GM15510 (cell line): ENCODE measurements around the gene MAMDC2.

Experiments used
- POLR2A ChIP-seq: IDR thresholded peaks from 3 replicates; pipeline ENCODE4 v1.6.1; 2011; ENCODE audit warnings: borderline replicate concordance; ENCODE audit not compliant: insufficient read length; ENCODE audit errors: extremely low read depth

Gene MAMDC2

GRCh38 chr9:70127036-70127435 is 83.4 kb downstream of the MAMDC2 start:
- no peak for TF ChIP-seq POLR2A

- TF ChIP-seq POLR2A = no peak
Observed at GRCh38 chr9:70127540-70128416, 84.1 kb downstream of the MAMDC2 start.

DNA sequence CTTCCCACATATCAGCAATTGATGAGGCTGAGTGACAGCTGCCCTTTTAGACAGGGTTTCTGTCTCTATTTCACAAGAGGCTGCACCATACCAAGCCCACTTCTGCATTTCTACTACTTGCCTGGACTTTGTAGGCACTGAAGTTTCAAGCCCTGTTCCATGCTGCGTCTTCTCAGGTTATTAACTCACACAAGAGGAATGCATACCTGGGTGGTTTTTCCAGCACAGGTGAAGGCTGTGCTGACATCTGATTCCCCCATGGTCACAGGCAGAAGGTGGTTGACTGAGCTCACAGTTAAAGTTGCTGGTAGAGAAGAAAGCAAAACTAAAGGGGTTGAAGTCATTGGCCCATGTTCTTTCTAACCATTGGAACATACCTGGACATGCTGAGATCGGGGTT is 86.6 kb downstream of the MAMDC2 start:
- TF ChIP-seq POLR2A = no peak

GRCh38 chr9:70131296-70131695 is 87.6 kb downstream of the MAMDC2 start:
- TF ChIP-seq POLR2A = no peak

- TF ChIP-seq POLR2A = no peak
Observed at GRCh38 chr9:70133253-70134208, 89.9 kb downstream of the MAMDC2 start.

- TF ChIP-seq POLR2A = no peak
Observed at GRCh38 chr9:70134360-70134759, 90.7 kb downstream of the MAMDC2 start.

- TF ChIP-seq POLR2A = no peak
Observed at GRCh38 chr9:70135176-70135575, 91.5 kb downstream of the MAMDC2 start.

DNA sequence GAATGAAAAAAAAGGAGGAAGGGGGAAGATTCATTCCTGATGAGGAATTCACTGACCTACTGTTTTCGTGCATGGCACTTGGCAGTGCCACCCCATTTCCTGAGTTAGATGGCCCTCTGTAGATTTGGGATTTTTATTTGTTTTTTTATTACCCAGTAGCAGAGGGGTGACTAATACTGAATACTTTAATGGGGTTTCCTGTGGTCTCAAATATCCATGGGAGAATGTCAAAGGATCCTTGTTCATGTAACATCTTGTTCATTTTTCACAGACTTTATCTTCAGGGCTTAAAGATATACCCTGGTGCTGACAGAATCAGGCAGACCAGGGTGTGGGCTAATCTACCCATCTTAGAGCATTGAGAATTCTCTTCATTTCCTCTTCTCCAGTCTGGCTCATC is 93.0 kb downstream of the MAMDC2 start:
- no peak for TF ChIP-seq POLR2A

DNA sequence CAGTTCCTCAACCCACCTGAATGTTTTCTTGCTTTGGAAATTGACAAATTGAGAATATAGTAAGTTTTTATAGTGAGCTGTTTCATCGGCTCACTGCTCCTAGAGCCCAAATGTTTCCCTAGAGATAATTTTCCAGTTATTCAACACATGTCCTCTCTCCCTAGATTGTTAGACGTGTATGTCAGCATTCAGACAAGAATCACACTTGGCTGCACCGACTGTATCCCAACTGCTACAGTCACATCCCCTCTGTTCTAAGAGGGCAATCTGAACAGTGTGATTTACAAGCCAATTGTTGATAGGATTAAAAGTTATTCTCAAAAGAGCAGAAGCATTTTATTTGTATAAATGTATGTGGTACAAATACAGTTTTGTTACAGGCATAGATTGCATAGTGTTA is 93.9 kb downstream of the MAMDC2 start:
- no peak for TF ChIP-seq POLR2A

- no peak for TF ChIP-seq POLR2A
Observed at GRCh38 chr9:70142101-70142500, 98.5 kb downstream of the MAMDC2 start.

DNA sequence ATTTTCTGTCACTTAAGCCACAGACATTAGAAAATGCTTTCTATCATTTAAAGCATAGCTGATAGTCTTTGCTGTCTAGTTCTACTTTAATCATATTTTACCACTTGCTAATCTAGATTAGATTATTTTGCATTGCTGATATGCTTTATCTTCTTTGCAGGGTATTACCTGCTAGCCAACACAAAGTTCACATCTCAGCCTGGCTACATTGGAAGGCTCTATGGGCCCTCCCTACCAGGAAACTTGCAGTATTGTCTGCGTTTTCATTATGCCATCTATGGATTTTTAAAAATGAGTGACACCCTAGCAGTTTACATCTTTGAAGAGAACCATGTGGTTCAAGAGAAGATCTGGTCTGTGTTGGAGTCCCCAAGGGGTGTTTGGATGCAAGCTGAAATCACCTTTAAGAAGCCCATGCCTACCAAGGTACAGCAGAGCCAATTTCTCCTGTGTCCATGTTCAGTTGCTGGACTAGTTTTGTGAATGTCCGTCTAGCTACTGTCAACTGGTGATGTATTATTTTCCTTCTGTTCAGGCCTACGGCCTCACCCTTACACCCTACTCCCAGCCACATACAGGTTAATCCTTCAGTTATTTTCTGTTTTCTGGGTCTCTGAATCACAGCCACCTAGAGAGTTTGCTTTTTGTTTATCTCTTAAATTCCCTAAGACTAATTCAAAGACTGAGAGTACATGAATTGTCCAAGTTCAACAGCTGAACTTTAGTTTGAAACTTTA is 99.9 kb downstream of the MAMDC2 start:
- TF ChIP-seq POLR2A = no peak

GRCh38 chr9:70144131-70144503 is 100.5 kb downstream of the MAMDC2 start:
- TF ChIP-seq POLR2A = no peak

DNA sequence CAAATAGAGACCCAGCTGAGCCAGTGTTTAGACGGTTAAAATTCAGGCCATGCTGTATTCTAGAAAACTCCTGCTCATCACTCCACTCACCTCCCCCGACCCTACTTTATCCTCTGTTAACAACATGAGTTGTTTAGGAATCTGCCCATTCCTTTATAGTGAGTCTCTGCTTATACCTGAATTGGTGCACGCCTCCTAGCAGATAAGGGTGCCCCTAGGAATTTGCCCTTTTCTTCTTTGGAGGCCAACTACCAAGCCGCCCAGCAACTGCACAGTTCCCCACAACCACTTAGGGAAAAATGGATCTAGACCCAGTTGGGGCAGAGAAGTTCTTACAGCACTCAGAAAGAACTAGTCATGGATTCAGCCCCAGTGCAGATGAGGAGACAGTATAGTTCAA is 102.3 kb downstream of the MAMDC2 start:
- TF ChIP-seq POLR2A = no peak

- TF ChIP-seq POLR2A = no peak
Observed at GRCh38 chr9:70147196-70147595, 103.5 kb downstream of the MAMDC2 start.

DNA sequence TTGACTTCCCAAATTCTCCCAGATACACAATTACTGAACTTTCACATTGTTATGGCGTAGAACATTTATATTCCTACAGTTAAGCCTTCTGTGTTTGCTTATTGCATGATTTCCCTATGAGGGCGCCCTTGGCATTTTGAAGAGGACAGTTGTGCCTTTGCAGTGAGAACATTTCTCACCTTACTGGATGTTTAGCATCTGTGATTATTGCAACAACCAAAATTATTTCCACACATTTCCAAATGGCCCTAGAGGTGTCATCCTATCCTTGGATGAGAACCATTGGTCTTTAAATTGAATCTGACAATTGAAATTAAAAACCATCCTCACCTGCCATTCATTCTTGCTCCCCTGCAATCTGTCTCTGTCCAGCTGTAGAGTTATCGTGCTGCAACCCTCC is 104.0 kb downstream of the MAMDC2 start:
- TF ChIP-seq POLR2A = no peak
